CD14-positive monocyte (primary cell): Measurements from ENCODE around the gene TGIF2. TPM values are rescaled to one million over a fixed set of nuclear protein-coding genes. Genes with fewer than 3 reads are reported as not detected.

ENCODE experiments used
- DNase-seq, 3 donors: peaks; one replicate each; pipeline ENCODE4 v3.0.0-alpha.2; 2011 to 2022
- H2AFZ ChIP-seq: 2 replicates; pipeline ENCODE4 v1.6.0; 2012; ENCODE audit warnings: mild to moderate bottlenecking, low read depth, low read length, inconsistent platforms; ENCODE audit not compliant: insufficient read depth, poor library complexity, severe bottlenecking
- H3K27ac ChIP-seq, 2 donors: 1 replicate in 1 of 2; 2 replicates in 1 of 2; pipeline ENCODE4 v1.5.1; 2012 to 2013; ENCODE audit warnings: low read length in 2 of 2, control low read depth in 1 of 2, inconsistent platforms in 1 of 2, low read depth in 1 of 2, mild to moderate bottlenecking in 1 of 2
- H3K27me3 ChIP-seq, 2 donors: one replicate each; pipeline versions ENCODE4 v1.6.0 to v1.6.1; 2011 to 2013; ENCODE audit warnings: low read length in 2 of 2; ENCODE audit not compliant: control insufficient read depth in 2 of 2, insufficient read depth in 2 of 2
- H3K36me3 ChIP-seq, 2 donors: replicated peaks in 1 of 2; 1 replicate in 1 of 2; 2 replicates in 1 of 2; pipeline versions ENCODE4 v1.5.1 to v1.6.1; 2012 to 2013; ENCODE audit warnings: low read length in 2 of 2, control low read depth in 1 of 2, inconsistent platforms in 1 of 2, mild to moderate bottlenecking in 1 of 2; ENCODE audit not compliant: insufficient read depth in 2 of 2, control insufficient read depth in 1 of 2
- H3K4me1 ChIP-seq, 2 donors: 1 replicate in 1 of 2; 2 replicates in 1 of 2; pipeline versions ENCODE4 v1.5.1 to v1.6.1; 2012 to 2013; ENCODE audit warnings: low read length in 2 of 2, control low read depth in 1 of 2, inconsistent platforms in 1 of 2, mild to moderate bottlenecking in 1 of 2, moderate library complexity in 1 of 2; ENCODE audit not compliant: insufficient read depth in 2 of 2, control insufficient read depth in 1 of 2
- H3K4me2 ChIP-seq: replicated peaks from 2 replicates; pipeline ENCODE3; 2012; ENCODE audit warnings: low read length, moderate library complexity, mild to moderate bottlenecking; ENCODE audit not compliant: poor library complexity, severe bottlenecking; ENCODE audit errors: extremely low read depth
- H3K4me3 ChIP-seq, 3 experiments: fragments of 200-600 bp in 1 of 3; sonication (generic) in 1 of 3; replicated peaks in 1 of 3; 1 replicate in 2 of 3; 2 replicates in 1 of 3; pipeline ENCODE4 v1.5.1; 2011 to 2013; ENCODE audit warnings: low read length in 3 of 3, mild to moderate bottlenecking in 3 of 3, control low read depth in 2 of 3, low read depth in 2 of 3, inconsistent platforms in 1 of 3, moderate library complexity in 1 of 3
- H3K79me2 ChIP-seq: 2 replicates; pipeline ENCODE4 v1.6.0; 2012; ENCODE audit warnings: mild to moderate bottlenecking, control low read depth, inconsistent platforms, low read length, moderate library complexity; ENCODE audit not compliant: insufficient read depth
- H3K9ac ChIP-seq: 2 replicates; pipeline ENCODE4 v1.6.0; 2017; ENCODE audit warnings: low read length, mild to moderate bottlenecking; ENCODE audit not compliant: insufficient read depth, poor library complexity, severe bottlenecking
- H3K9me3 ChIP-seq, 2 donors: replicated peaks in 1 of 2; 1 replicate in 1 of 2; 2 replicates in 1 of 2; pipeline versions ENCODE4 v1.5.1 to v1.6.1; 2012 to 2013; ENCODE audit warnings: low read length in 2 of 2, control low read depth in 1 of 2; ENCODE audit not compliant: control insufficient read depth in 1 of 2, insufficient read depth in 1 of 2
- H4K20me1 ChIP-seq: 2 replicates; pipeline ENCODE4 v1.6.0; 2012; ENCODE audit warnings: mild to moderate bottlenecking, low read length, control low read depth, moderate library complexity; ENCODE audit not compliant: insufficient read depth
- H3K27ac Mint-ChIP-seq, 7 donors: one replicate each; pipeline ENCODE4 v1.8.0; 2020; ENCODE audit warnings: mild to moderate bottlenecking in 7 of 7, mixed read lengths in 7 of 7, moderate library complexity in 6 of 7, inconsistent platforms in 2 of 7
- H3K27me3 Mint-ChIP-seq, 3 donors: one replicate each; pipeline ENCODE4 v1.8.0; 2021 to 2022; ENCODE audit warnings: low read depth in 3 of 3, mild to moderate bottlenecking in 3 of 3, mixed read lengths in 3 of 3, moderate library complexity in 3 of 3, inconsistent platforms in 1 of 3
- H3K36me3 Mint-ChIP-seq, 2 donors: one replicate each; pipeline ENCODE4 v1.8.0; 2020; ENCODE audit warnings: mixed read lengths in 2 of 2, inconsistent platforms in 1 of 2, mild to moderate bottlenecking in 1 of 2
- H3K4me1 Mint-ChIP-seq: one replicate; pipeline ENCODE4 v1.8.0; 2020; ENCODE audit warnings: mild to moderate bottlenecking, mixed read lengths
- H3K4me3 Mint-ChIP-seq, 2 donors: one replicate each; pipeline ENCODE4 v1.8.0; 2020; ENCODE audit warnings: mild to moderate bottlenecking in 2 of 2, mixed read lengths in 2 of 2, moderate library complexity in 1 of 2
- H3K9me3 Mint-ChIP-seq, 7 donors: one replicate each; pipeline ENCODE4 v1.8.0; 2020 to 2022; ENCODE audit warnings: mixed read lengths in 7 of 7, mild to moderate bottlenecking in 6 of 7, moderate library complexity in 6 of 7, inconsistent platforms in 2 of 7
- CTCF ChIP-seq: fragments of 200-600 bp; IDR thresholded peaks from one replicate; pipeline ENCODE4 v1.8.0; 2022; ENCODE audit warnings: antibody characterized with exemption, mild to moderate bottlenecking
- whole genome bisulfite sequencing: methylation state at CpG from one replicate; pipeline ENCODE4 v1.1.5; 2013; ENCODE audit warnings: missing lambda C conversion rate; ENCODE audit not compliant: insufficient coverage; 5-methylcytosine and 5-hydroxymethylcytosine counted together
- intact Hi-C, 2 donors: fragments of 100-400 bp; cut with micrococcal nuclease; formaldehyde crosslinking; loops; one replicate each; pipeline versions ENCODE4 v1.15.0 to v1.15.1; 2023
- polyA plus RNA-seq, 3 donors: library from polyadenylated mRNA; depleted of rRNA in 1 of 3; unstranded in 2 of 3; stranded (reverse) in 1 of 3; fragments of 300-500 nt in 2 of 3; fragments of >200 nt in 1 of 3; fragmentation: Illumina TruSeq in 2 of 3; gene quantifications; 1 replicate in 2 of 3; 2 replicates in 1 of 3; pipeline ENCODE4 v1.2.3, GENCODE V29; 2012 to 2021

The TGIF2 gene
- polyA plus RNA-seq, 3 donors: 11.0 to 15.9 (median 12.2) TPM

DNA sequence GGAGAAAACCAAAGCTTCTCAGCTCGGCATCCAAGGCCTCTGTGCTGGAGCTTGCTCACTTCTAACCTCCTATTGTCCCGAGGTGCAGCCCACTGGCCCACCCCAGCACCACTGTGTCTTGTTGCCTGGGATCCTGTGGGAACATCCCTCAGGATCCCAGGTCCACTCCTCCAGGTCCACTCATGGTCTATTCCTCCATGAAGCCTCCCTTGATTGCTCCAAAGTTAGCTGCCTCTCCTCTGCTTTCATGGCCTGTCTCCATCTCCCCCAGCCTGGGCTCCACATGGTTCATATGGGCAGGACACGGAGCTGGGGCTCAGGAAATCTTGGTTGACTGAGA lies 58.7 kb downstream of the TGIF2 start:
- H3K27ac ChIP-seq: no peak overlapping the region

GRCh38 chr20:36632487-36633284 lies 59.3 kb downstream of the TGIF2 start:
- Histone ChIP-seq H3K27ac (no peak overlapping the region), H3K4me1 (peaks cover 11 to 16% of the 10 kb centered on the region in 2 donors), H3K27me3 (no peaks in the 10 kb centered on the region), H3K9ac (no peak overlapping the region), H3K79me2 (no peaks in the 10 kb centered on the region), H3K4me3 (no peak overlapping the region), H3K9me3 (no peaks in the 10 kb centered on the region), H3K36me3 (no peaks in the 10 kb centered on the region), H2AFZ (no peak overlapping the region), H3K4me2 (no peak overlapping the region), H4K20me1 (no peaks in the 10 kb centered on the region)
- WGBS: 96% methylated on average over 14 of the region's 14 CpGs
- H3K4me1 Mint-ChIP-seq: peaks cover 34% of the 10 kb centered on the region
- H3K4me3 Mint-ChIP-seq: no peak overlapping the region
- no peak for TF ChIP-seq CTCF
- intact Hi-C loops: no loop called here
- H3K27ac Mint-ChIP-seq: peak overlapping the region in 1 of 7 donors; percentile 63
- peaks cover 0 to 3% (median 0%) of the 10 kb centered on the region in 3 donors for H3K27me3 Mint-ChIP-seq
- no peak for DNase-seq
- H3K36me3 Mint-ChIP-seq: peaks cover 0 to 2% of the 10 kb centered on the region in 2 donors
- H3K9me3 Mint-ChIP-seq: peaks cover 0 to 1% (median 0%) of the 10 kb centered on the region in 7 donors

More for the DNA sequence above, 58.7 kb downstream of the TGIF2 start:
- DNase-seq: no peak
- H3K27me3 ChIP-seq: no peaks in the 10 kb centered on the region
- H3K4me1 Mint-ChIP-seq: peaks cover 34% of the 10 kb centered on the region
- peaks cover 0 to 1% (median 0%) of the 10 kb centered on the region in 7 donors for H3K9me3 Mint-ChIP-seq
- H4K20me1 ChIP-seq: no peaks in the 10 kb centered on the region
- H3K36me3 ChIP-seq: no peaks in the 10 kb centered on the region
- no peaks in the 10 kb centered on the region for H3K9me3 ChIP-seq
- no peak overlapping the region for H2AFZ ChIP-seq
- H3K4me3 Mint-ChIP-seq: no peak overlapping the region
- H3K9ac ChIP-seq: no peak overlapping the region
- peak overlapping the region in 1 of 7 donors; percentile 63 for H3K27ac Mint-ChIP-seq
- TF ChIP-seq CTCF: no peak
- no peak overlapping the region for H3K4me3 ChIP-seq
- peaks cover 11 to 16% of the 10 kb centered on the region in 2 donors for H3K4me1 ChIP-seq
- H3K4me2 ChIP-seq: no peak overlapping the region
- intact Hi-C loops: no loop called here
- peaks cover 0 to 3% (median 0%) of the 10 kb centered on the region in 3 donors for H3K27me3 Mint-ChIP-seq
- WGBS: 89% methylated on average over 3 of the region's 3 CpGs
- peaks cover 0 to 2% of the 10 kb centered on the region in 2 donors for H3K36me3 Mint-ChIP-seq
- H3K79me2 ChIP-seq: no peaks in the 10 kb centered on the region
